ENCODE measurements around the gene FOXG1.

Gene FOXG1

GRCh38 chr14:28756269-28756883 lies 10.2 kb upstream of the FOXG1 start:
- no peaks in the 10 kb centered on the region for H3K36me3 ChIP-seq (ENCODE audit: control insufficient read depth in 1 of 2, insufficient read depth in 2 of 2, low read length in 2 of 2)
- no peak overlapping the region for H3K27ac ChIP-seq (ENCODE audit: low read length)
- H3K27me3 ChIP-seq (ENCODE audit: low read depth, low read length) = peaks cover 48% of the 10 kb centered on the region
- peaks cover 0 to 2% of the 10 kb centered on the region in 2 donors for H3K9me3 ChIP-seq (ENCODE audit: control insufficient read depth in 1 of 2, low read length in 2 of 2)
- H3K4me3 ChIP-seq (ENCODE audit: low read depth in 1 of 2, low read length in 2 of 2) = no peak overlapping the region
- H3K4me1 ChIP-seq (ENCODE audit: control insufficient read depth in 1 of 2, insufficient read depth in 2 of 2, low read length in 2 of 2) = peaks cover 0 to 18% of the 10 kb centered on the region in 2 donors

DNA sequence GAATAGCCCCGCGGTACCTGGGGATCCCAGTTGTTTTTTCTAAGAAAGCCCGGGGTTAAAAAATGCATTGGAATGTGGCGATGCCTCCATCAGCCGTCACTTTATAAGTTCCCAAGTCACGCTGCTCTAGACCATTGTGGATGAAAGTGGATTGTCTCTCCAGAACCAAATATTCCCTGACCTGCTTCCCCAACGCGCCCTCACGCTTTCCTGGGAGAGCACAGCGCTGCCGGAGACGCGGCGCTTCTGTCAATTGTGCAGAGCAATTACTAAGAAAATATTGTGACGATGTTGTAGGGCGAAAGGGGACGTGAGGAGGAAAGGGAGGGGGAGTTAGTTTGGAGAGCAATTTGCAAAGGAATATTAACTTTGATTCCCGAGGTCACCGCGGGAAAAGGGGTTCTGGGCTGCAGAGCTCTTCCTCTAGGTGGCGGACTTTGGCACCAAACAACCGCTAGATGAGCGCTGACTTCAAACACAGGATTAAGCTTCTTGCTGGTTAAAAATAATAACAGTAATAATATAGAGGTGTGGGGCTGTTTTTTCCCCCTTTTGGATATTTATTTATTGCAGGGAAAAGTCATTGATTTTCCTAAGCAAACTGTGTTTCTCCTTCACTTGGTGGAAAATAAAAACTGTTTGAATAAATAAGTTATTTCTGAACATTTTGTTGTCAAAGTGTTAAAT lies 9.6 kb upstream of the FOXG1 start:
- no peak overlapping the region for H3K4me3 ChIP-seq (ENCODE audit: low read depth in 1 of 2, low read length in 2 of 2)
- peaks cover 0 to 4% of the 10 kb centered on the region in 2 donors for H3K9me3 ChIP-seq (ENCODE audit: control insufficient read depth in 1 of 2, low read length in 2 of 2)
- H3K27me3 ChIP-seq (ENCODE audit: low read depth, low read length) = peaks cover 55% of the 10 kb centered on the region
- no peak overlapping the region for H3K27ac ChIP-seq (ENCODE audit: low read length)
- peaks cover 0 to 18% of the 10 kb centered on the region in 2 donors for H3K4me1 ChIP-seq (ENCODE audit: control insufficient read depth in 1 of 2, insufficient read depth in 2 of 2, low read length in 2 of 2)
- no peaks in the 10 kb centered on the region for H3K36me3 ChIP-seq (ENCODE audit: control insufficient read depth in 1 of 2, insufficient read depth in 2 of 2, low read length in 2 of 2)

GRCh38 chr14:28757786-28758185 lies 8.8 kb upstream of the FOXG1 start:
- no peaks in the 10 kb centered on the region for H3K36me3 ChIP-seq (ENCODE audit: control insufficient read depth in 1 of 2, insufficient read depth in 2 of 2, low read length in 2 of 2)
- H3K4me3 ChIP-seq (ENCODE audit: low read depth in 1 of 2, low read length in 2 of 2) = no peak overlapping the region
- H3K27me3 ChIP-seq (ENCODE audit: low read depth, low read length) = peaks cover 62% of the 10 kb centered on the region
- peaks cover 0 to 18% of the 10 kb centered on the region in 2 donors for H3K4me1 ChIP-seq (ENCODE audit: control insufficient read depth in 1 of 2, insufficient read depth in 2 of 2, low read length in 2 of 2)
- no peak overlapping the region for H3K27ac ChIP-seq (ENCODE audit: low read length)
- peaks cover 0 to 4% of the 10 kb centered on the region in 2 donors for H3K9me3 ChIP-seq (ENCODE audit: control insufficient read depth in 1 of 2, low read length in 2 of 2)

GRCh38 chr14:28758253-28758884 lies 8.2 kb upstream of the FOXG1 start:
- no peak overlapping the region for H3K27ac ChIP-seq (ENCODE audit: low read length)
- H3K9me3 ChIP-seq (ENCODE audit: control insufficient read depth in 1 of 2, low read length in 2 of 2) = peaks cover 0 to 4% of the 10 kb centered on the region in 2 donors
- peaks cover 0 to 18% of the 10 kb centered on the region in 2 donors for H3K4me1 ChIP-seq (ENCODE audit: control insufficient read depth in 1 of 2, insufficient read depth in 2 of 2, low read length in 2 of 2)
- H3K4me3 ChIP-seq (ENCODE audit: low read depth in 1 of 2, low read length in 2 of 2) = no peak overlapping the region
- peaks cover 65% of the 10 kb centered on the region for H3K27me3 ChIP-seq (ENCODE audit: low read depth, low read length)
- H3K36me3 ChIP-seq (ENCODE audit: control insufficient read depth in 1 of 2, insufficient read depth in 2 of 2, low read length in 2 of 2) = no peaks in the 10 kb centered on the region

- H3K27ac ChIP-seq (ENCODE audit: low read length) = no peak overlapping the region
- H3K27me3 ChIP-seq (ENCODE audit: low read depth, low read length) = peaks cover 67% of the 10 kb centered on the region
- H3K4me3 ChIP-seq (ENCODE audit: low read depth in 1 of 2, low read length in 2 of 2) = no peak overlapping the region
- H3K9me3 ChIP-seq (ENCODE audit: control insufficient read depth in 1 of 2, low read length in 2 of 2) = peaks cover 0 to 4% of the 10 kb centered on the region in 2 donors
- H3K36me3 ChIP-seq (ENCODE audit: control insufficient read depth in 1 of 2, insufficient read depth in 2 of 2, low read length in 2 of 2) = no peaks in the 10 kb centered on the region
- peaks cover 0 to 18% of the 10 kb centered on the region in 2 donors for H3K4me1 ChIP-seq (ENCODE audit: control insufficient read depth in 1 of 2, insufficient read depth in 2 of 2, low read length in 2 of 2)
Observed at GRCh38 chr14:28758885-28759652, 7.5 kb upstream of the FOXG1 start.

- Histone ChIP-seq H3K4me1 (ENCODE audit: control insufficient read depth in 1 of 2, insufficient read depth in 2 of 2, low read length in 2 of 2) (peaks cover 0 to 13% of the 10 kb centered on the region in 2 donors), H3K27me3 (ENCODE audit: low read depth, low read length) (peaks cover 66% of the 10 kb centered on the region), H3K4me3 (ENCODE audit: low read depth in 1 of 2, low read length in 2 of 2) (no peak overlapping the region), H3K27ac (ENCODE audit: low read length) (no peak overlapping the region), H3K36me3 (ENCODE audit: control insufficient read depth in 1 of 2, insufficient read depth in 2 of 2, low read length in 2 of 2) (no peaks in the 10 kb centered on the region), H3K9me3 (ENCODE audit: control insufficient read depth in 1 of 2, low read length in 2 of 2) (peaks cover 0 to 4% of the 10 kb centered on the region in 2 donors)
Observed at GRCh38 chr14:28759653-28760313, 6.8 kb upstream of the FOXG1 start.

GRCh38 chr14:28760431-28760996 lies 6.1 kb upstream of the FOXG1 start:
- Histone ChIP-seq H3K4me1 (ENCODE audit: control insufficient read depth in 1 of 2, insufficient read depth in 2 of 2, low read length in 2 of 2) (peaks cover 0 to 19% of the 10 kb centered on the region in 2 donors), H3K9me3 (ENCODE audit: control insufficient read depth in 1 of 2, low read length in 2 of 2) (peaks cover 0 to 4% of the 10 kb centered on the region in 2 donors), H3K27me3 (ENCODE audit: low read depth, low read length) (peaks cover 67% of the 10 kb centered on the region), H3K36me3 (ENCODE audit: control insufficient read depth in 1 of 2, insufficient read depth in 2 of 2, low read length in 2 of 2) (no peaks in the 10 kb centered on the region), H3K27ac (ENCODE audit: low read length) (no peak overlapping the region), H3K4me3 (ENCODE audit: low read depth in 1 of 2, low read length in 2 of 2) (no peak overlapping the region)

- peaks cover 69% of the 10 kb centered on the region for H3K27me3 ChIP-seq (ENCODE audit: low read depth, low read length)
Observed at GRCh38 chr14:28761438-28762291, 4.9 kb upstream of the FOXG1 start.

GRCh38 chr14:28762303-28762954 lies 4.2 kb upstream of the FOXG1 start:
- Histone ChIP-seq H3K27me3 (ENCODE audit: low read depth, low read length) (peaks cover 64% of the 10 kb centered on the region), H3K4me3 (ENCODE audit: low read depth in 1 of 2, low read length in 2 of 2) (no peak overlapping the region), H3K9me3 (ENCODE audit: control insufficient read depth in 1 of 2, low read length in 2 of 2) (peaks cover 0 to 4% of the 10 kb centered on the region in 2 donors), H3K36me3 (ENCODE audit: control insufficient read depth in 1 of 2, insufficient read depth in 2 of 2, low read length in 2 of 2) (no peaks in the 10 kb centered on the region), H3K27ac (ENCODE audit: low read length) (no peak overlapping the region), H3K4me1 (ENCODE audit: control insufficient read depth in 1 of 2, insufficient read depth in 2 of 2, low read length in 2 of 2) (peaks cover 0 to 25% of the 10 kb centered on the region in 2 donors)

More at GRCh38 chr14:28761438-28762291, 4.9 kb upstream of the FOXG1 start:
- peaks cover 0 to 4% of the 10 kb centered on the region in 2 donors for H3K9me3 ChIP-seq (ENCODE audit: control insufficient read depth in 1 of 2, low read length in 2 of 2)
- H3K4me1 ChIP-seq (ENCODE audit: control insufficient read depth in 1 of 2, insufficient read depth in 2 of 2, low read length in 2 of 2) = peaks cover 0 to 27% of the 10 kb centered on the region in 2 donors
- H3K27ac ChIP-seq (ENCODE audit: low read length) = no peak overlapping the region
- H3K36me3 ChIP-seq (ENCODE audit: control insufficient read depth in 1 of 2, insufficient read depth in 2 of 2, low read length in 2 of 2) = no peaks in the 10 kb centered on the region
- no peak overlapping the region for H3K4me3 ChIP-seq (ENCODE audit: low read depth in 1 of 2, low read length in 2 of 2)

All from muscle layer of duodenum (tissue), 2 donors.